ENCODE data around the gene HOXD8.

HOXD8 gene

DNA sequence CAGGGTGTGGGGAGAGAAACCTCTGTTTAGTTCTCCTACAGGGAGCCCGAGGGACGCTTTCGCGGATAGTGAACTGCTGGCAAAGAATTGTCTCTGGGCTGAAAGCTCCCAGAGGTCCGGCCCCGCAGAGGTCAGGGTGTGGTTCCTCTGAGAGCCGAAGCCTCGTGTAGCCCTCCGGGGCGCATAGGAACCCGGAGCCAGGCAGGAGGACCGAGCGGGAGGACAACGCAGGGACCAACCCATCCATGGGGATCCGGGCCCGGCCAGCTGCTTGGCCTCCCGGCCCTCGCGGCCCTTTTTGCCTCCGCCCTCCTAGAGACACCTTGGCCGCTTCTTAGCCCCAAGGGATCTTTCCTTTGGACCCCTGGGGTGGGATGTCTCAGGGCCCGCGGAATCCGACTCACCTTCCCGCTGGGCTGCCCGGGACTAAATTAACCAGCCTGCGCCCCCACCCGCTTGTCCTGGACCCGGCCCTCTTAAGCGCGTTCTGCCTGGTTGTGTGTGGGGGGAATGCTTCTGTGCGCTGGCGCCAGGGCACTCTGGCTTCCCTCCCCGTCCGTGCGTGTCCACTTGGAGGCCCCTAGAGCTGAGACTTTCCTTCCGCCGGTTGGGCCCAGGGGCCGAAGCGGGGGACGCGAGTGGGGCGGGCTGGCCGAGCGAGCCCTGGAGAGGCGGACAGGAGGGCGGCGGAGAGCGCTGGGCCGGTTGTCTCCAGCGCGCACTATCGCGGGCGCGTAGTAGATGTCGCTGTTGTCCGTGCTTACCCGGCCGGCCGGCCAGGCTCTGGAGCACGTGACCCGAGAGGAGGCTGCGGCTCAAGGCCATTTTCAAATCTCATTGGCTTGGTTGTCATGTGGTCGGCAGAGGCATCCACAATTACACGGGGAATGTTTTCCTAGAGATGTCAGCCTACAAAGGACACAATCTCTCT lies 13.4 kb upstream of the HOXD8 start, which contains the start of gene HOXD10:
Gene HOXD10, plus strand, starts transcription at position 896 of the 931 bp plus-strand sequence. CDS start 56 bp downstream, outside the sequence.
- no peak for DNase-seq (ENCODE audit: low read depth in 2 of 2)

DNA sequence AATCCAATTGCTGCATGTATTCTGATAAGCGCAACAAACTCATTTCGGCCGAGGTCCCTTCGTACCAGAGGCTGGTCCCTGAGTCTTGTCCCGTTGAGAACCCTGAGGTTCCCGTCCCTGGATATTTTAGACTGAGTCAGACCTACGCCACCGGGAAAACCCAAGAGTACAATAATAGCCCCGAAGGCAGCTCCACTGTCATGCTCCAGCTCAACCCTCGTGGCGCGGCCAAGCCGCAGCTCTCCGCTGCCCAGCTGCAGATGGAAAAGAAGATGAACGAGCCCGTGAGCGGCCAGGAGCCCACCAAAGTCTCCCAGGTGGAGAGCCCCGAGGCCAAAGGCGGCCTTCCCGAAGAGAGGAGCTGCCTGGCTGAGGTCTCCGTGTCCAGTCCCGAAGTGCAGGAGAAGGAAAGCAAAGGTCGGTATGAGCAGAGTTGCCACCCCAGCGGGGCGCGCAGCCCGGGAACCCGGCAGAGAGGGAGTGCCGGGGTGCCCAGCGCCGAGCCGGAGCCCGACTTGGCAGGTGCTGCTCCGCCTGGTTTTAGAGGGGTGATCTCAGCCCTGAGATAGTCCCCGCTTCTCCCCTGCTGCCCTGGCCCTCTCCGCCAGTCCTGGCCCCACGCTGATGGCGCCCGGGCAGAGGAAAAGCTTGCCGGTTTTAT lies 12.2 kb upstream of the HOXD8 start:
- no peak for DNase-seq (ENCODE audit: low read depth in 2 of 2)

DNA sequence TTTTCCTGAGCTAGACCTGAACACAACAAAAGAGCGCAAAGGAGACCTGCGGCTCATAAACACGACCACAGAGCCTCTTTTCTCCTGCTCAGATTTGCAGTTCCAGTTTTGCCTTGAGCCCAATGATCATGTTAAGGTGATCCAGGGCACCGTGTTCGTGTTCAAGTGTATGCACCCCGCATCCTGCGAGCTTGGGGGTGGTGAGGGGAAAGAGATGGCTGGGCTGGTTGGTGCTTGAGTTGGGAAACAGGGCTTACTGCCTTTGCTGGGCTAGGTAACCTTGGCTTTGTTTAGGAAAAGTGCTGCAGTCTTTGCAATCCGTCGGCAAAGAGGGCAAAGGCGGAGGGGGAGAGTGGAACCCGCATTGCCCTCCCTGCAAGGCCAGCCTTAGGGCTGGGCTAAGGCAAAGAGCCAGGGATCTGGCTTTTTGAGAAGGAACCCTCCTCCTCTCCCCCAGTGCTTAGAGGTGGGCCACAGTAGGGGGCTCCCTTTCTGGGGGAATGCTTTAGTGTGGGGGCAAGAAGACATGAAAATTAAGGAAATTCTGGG lies 11.6 kb upstream of the HOXD8 start:
- no peak for DNase-seq (ENCODE audit: low read depth in 2 of 2)

DNA sequence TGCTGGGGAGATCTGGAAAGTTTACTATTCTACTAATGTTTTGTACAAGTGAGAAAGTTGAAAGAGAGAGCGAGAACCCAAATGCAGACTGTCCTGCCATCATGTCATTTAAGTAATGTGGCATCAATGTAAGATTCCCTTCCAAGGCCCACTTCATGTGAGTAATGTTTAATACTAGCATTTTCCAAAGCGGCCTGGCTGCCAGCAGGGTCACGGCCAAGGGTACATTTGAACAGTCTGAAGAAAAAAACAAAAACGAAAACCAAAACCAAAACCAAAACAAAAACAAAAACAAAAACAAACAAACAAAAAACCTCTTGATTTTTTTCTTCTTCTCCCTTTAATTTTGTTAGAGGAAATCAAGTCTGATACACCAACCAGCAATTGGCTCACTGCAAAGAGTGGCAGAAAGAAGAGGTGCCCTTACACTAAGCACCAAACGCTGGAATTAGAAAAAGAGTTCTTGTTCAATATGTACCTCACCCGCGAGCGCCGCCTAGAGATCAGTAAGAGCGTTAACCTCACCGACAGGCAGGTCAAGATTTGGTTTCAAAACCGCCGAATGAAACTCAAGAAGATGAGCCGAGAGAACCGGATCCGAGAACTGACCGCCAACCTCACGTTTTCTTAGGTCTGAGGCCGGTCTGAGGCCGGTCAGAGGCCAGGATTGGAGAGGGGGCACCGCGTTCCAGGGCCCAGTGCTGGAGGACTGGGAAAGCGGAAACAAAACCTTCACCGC lies 10.7 kb upstream of the HOXD8 start:
- no peak for DNase-seq (ENCODE audit: low read depth in 2 of 2)

DNA sequence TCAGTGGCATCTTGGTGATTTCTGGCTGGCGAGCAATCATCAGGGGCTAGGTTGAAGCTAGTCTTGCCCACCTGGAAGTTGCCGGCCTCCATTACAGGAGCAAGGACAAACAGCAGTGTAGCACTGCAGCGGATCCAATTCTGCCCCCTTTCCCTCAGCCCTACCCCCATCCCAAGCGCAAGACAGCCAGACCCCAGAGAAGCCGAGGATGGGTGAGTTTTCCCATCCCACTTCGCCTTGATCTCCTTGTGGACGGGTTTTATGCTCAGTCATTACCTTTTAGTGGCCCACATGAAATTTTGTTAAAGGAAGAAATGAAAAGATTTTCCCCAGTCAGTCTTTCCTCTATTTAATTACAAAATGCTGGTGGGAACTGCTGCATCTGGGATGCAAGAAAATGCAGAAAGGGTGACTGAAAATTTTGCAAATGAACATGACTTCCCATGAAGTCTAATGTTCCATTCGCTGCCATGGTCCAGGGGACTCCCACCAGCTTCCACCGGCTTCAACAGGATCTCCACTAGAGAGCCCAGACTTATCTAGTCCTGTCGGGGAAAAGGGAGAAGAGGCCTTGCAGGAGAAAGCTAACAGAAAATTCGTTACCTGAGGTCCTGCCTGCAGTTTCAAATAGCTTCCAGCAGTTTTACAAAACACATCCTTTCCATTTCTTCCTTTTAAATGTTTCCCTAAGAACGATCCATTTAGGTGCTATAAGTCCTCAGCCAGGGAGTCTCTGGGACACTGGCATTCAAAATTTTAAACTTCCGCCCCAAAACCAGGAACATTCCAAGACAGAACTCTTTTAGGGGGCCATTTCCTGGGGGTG lies 8.9 kb upstream of the HOXD8 start:
- DNase-seq (ENCODE audit: low read depth in 2 of 2), result no peak

DNA sequence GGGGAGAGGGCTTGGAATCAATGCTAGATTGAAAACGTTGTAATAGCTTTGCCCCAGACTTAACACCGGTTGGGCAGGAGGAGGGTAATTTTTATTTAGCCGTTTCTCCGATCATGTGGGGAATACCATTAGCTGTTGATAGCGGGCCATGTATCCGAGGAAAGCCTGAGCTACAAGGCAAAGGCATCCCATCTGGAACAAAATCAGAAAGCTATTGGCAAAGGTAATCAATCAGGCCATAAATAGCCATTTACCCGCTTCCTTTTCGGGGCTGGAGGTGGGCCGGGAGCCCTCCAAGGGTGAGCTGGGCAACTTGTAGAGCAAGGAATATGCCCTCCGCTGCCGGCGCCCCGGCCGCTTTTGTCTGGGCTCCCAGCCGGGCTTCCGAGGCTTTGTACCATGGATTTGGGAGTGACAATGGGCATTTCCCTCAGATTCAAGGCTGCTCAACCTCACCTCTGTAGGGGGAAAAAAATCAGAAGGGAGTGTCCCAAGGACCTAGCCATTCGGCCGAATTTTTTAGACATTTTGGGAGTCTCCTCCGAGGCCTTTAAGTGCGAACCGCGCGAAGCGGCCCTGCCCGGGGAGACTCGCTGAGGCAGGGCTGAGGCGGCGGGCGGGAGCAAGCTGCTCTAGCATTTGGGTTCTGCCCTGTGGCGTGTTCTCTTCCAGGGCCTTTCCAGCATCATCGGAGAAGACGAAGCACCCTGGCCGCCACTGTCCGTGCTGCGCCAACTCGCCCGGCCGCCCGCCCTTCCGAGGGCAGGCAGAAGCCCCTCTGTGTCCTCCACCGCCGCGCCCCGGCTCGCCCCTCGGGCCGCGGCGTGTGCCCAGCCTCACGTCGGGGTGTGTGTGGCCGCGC lies 8.1 kb upstream of the HOXD8 start:
- no peak for DNase-seq (ENCODE audit: low read depth in 2 of 2)

DNA sequence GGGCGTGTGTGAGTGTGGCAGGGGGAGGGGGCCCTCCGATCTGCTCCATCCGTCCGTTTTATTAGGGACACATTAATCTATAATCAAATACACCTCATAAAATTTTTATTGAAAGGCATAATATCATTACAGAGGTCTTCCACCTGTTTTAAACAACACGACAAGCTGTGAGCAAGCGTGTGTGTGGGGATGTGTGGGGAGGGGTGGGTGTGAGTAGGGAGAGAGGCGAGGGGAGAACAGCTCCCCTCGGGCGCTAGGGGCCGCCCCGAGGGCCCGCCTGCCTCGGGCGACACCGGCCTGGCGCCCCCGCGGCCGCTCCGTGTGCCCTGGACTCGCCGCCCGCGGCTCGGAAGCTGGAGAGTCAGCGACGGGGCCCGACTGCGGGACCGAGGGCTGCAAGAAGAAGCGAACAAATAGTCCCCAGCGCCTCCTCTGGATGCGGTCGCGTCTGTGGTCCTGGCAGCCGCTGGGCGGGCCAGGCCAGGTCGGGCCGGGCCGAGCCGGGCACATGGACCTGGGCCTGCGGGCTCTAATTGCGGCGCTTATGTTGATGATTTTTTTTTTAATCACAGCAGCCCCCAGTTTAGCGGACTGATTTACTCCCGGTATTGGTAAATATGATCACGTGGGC lies 7.3 kb upstream of the HOXD8 start:
- no peak for DNase-seq (ENCODE audit: low read depth in 2 of 2)

DNA sequence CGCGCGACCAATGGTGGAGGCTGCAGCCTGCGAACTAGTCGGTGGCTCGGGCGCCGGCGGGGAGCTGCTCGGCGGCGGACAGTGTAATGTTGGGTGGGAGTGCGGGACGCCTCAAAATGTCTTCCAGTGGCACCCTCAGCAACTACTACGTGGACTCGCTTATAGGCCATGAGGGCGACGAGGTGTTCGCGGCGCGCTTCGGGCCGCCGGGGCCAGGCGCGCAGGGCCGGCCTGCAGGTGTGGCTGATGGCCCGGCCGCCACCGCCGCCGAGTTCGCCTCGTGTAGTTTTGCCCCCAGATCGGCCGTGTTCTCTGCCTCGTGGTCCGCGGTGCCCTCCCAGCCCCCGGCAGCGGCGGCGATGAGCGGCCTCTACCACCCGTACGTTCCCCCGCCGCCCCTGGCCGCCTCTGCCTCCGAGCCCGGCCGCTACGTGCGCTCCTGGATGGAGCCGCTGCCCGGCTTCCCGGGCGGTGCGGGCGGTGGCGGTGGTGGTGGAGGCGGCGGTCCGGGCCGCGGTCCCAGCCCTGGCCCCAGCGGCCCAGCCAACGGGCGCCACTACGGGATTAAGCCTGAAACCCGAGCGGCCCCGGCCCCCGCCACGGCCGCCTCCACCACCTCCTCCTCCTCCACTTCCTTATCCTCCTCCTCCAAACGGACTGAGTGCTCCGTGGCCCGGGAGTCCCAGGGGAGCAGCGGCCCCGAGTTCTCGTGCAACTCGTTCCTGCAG lies 6.7 kb upstream of the HOXD8 start, which contains the start of gene HOXD9:
Gene HOXD9, plus strand, starts transcription at position 37 of the 728 bp plus-strand sequence. Its CDS starts 50 bp downstream, at position 87.
- DNase-seq (ENCODE audit: low read depth in 2 of 2), result no peak

DNA sequence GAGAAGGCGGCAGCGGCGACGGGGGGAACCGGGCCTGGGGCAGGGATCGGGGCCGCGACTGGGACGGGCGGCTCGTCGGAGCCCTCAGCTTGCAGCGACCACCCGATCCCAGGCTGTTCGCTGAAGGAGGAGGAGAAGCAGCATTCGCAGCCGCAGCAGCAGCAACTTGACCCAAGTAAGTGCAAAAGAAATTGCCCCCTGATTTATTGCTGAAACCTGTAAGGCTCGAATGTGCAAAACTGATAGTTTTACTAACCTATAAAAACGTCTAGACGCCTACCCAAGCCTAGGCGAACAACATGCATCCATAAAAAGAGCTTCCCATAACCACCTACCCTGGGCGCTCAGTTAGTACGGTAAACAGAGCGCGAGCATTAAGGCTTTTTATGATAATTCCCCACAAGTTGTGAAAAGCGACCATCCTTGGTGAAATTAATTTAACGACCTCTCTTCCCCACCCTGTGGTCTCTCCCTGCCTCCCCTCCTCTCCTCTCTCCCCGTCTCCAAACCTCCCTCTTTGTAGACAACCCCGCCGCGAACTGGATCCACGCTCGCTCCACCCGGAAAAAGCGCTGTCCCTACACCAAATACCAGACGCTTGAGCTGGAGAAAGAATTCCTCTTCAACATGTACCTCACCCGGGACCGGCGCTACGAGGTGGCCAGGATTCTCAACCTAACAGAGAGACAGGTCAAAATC lies 5.9 kb upstream of the HOXD8 start:
- DNase-seq (ENCODE audit: low read depth in 2 of 2), result no peak

DNA sequence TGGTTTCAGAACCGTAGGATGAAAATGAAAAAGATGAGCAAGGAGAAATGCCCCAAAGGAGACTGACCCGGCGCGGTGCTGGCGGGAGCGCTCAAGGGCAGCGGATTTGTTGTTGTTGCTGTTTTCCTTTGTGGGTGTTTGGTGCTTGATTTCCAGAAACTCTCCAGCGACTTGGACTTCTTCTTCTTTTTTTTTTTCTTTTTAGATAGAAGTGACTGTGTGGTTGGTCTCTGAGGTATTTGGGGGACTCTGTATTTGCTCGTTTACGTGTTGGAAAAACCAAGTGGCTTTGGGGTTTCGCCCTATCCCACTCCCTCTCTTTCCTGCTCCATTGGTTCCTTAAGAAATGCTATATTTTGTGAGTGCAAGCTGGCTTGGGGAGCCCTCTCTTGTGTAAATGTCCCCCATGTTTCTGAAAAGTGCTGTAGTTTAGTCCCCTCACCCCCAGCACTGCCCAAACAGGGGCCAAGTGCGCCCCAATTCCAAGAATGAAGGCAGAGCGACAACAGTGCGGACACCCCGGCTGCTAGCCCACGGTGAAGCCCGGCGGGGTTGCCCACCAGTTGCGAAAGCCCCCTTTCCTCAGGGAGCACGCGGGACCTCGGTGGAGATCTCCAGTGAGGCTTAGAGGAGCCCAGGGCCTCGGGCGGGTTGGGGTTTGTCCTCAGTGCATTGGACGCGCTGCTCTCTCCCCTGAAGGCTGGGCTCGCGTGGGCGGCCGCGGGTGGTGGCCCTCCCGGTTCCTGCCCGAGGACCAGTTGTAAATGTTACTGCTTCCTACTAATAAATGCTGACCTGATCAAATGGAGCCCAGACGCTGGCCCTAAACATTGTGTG lies 5.2 kb upstream of the HOXD8 start:
- no peak for DNase-seq (ENCODE audit: low read depth in 2 of 2)

DNA sequence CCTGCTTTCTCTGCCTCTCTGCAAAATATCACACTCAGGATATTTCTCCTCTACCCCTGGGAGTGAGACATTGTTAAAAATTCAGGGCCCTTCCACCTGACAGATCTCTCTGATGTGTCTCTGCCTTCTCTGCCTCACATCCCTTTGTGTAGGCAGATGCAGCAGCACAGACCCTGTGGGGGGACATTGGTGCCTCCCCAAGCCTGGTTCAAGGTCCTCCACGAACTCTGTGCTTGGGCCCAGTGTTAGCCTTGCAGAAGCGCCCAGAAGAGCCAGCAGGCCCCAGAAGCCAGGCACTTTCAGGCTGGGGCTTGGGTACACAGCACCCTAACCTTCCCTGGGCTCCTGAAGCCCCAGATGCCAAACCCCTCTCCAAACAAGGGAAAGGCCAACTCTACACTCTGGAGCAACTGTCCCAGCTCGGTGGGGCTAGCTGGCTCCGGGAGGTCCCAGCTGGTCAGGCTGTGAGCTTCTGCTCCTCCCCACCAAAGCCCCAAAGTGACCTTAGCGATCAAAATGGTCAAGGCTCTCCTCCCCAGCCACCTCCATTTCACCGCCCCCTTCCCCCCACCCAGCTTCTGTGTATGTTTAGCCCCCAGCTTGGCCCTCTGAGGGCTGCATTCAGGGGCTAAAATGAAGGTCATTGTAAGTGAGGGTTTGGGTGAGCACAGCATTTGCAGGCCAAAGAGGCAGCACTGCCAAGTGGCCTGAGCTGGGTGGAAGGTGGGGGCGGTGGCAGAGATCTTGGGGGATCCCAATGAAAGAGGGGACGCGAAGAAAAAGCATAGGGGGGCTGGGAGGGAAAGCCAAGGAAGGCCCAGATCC lies 4.3 kb upstream of the HOXD8 start:
- DNase-seq (ENCODE audit: low read depth in 2 of 2), result no peak

DNA sequence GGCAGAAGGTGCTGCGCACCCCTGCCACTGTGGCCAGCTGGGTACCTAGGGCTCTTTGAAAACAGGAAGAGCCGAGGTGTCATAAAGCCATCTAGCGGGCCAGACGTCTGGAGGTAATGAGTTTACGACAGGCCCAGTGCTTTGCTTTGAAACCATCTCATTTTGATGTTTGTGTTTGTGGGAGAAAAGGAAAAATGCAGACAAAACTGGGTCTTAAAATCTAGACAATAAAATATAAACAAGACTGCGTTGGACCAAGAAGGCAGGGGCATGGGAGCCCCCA lies 3.8 kb upstream of the HOXD8 start:
- DNase-seq (ENCODE audit: low read depth in 2 of 2), result no peak

DNA sequence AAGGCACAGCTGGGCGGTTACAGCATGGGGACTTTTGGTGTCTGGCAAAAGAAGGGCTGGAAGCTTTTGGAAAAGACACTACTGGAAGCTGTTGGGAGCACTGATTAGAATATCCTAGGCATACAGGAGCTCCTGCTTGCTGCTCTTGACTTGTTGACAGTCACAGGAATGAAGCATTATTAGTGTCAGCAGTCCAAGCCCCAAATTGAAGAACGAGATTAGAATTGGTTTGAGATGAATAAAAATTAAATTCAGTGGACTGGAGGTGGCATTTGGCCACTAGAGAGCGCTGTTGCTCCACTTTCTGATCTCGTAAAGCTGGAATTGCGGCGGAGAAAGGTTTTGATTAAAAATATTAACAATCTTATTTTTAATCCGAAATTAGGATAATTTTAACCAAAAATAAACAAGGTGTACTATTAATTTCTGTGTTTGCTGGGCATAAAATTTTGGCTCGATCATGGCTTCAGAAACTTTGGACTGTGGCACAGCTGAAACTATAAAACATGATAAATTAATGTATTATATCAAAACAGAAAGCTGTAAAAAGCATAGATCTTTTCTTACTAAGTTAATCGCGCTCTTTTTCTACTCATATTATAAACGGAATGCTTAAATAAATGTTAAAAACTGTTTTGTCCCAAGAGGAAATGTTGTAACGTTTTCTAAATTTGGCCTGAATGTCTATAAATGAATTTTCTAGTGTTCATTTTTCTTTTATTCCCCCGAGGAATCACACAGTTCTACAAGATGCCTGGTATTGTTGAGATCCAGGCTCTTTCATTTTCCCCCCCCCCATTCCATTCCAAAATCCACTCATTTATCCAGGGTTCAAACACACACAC lies 2.4 kb upstream of the HOXD8 start:
- no peak for DNase-seq (ENCODE audit: low read depth in 2 of 2)

DNA sequence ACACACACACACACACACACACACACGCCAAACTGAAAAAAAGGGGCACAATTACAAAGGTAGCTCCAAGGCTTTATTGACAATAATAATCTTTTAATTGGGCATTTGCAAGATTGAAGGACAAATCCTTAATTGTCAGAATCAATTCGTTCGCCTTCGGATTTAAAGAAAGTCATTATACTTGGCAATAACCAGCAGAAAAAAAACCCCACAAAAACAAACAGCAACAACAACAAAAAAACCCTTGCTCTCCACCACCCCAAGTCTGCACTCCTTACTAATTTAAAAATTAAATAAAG lies 1.8 kb upstream of the HOXD8 start:
- no peak for DNase-seq (ENCODE audit: low read depth in 2 of 2)

DNA sequence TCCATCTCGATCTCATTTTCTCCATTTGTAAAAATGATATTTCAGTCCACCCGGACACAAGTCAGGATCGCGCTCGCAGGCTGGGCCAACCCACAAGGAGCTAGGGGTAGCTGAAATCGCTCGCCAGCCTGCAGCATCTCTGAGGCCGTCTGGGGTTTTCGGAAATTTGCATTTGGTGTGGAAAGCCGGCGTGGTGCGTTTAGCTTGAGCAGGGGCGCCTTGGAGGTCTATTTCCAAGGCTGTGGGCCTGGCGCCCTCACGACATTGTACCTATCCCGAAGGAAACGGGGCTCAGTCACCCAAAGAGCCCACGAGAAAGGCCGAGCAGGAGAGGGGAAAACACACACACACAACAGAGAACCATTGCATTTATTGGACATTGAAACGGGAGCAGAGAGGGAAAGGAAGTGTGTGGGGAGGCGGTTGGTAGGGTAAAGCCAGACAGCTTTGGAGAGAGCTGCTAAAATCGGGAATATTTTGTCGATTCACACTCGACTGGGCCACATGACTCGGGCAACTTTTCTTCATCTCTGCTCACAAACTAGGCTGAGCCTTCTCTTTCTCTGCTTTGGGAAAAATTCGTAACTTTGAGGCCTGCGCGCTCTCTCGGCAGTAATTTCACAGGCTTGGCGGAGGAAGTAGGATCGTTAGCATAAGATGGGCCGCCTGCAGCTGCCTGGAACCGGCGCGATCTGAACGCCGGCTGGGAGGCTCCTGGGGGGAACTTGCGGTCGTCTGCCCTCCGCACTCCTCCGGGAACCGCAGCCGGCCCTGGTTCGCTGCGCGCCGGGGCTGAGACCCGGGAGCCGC lies 1.1 kb upstream of the HOXD8 start:
- no peak for DNase-seq (ENCODE audit: low read depth in 2 of 2)

Data from stimulated activated CD8-positive, alpha-beta memory T cell treated with anti-CD3 and anti-CD28 coated beads, Interleukin-15, amount 100 ng/mL, for 48 hours (primary cell).